Neuronal stem cell (in vitro differentiated cells): ENCODE measurements around the gene PTPRG.
"Not testable (repeated sequence)": the region's sequence is repeated elsewhere in the genome, so short reads cannot be mapped to it uniquely, and the experiment has no call there.

ENCODE experiments used
- DNase-seq: peaks from one replicate; pipeline ENCODE4 v3.0.0-alpha.2; 2013; ENCODE audit warnings: low spot score
- H2AFZ ChIP-seq: one replicate; pipeline ENCODE4 v1.6.1; 2013; ENCODE audit warnings: mild to moderate bottlenecking, low read length, inconsistent platforms
- H2AK5ac ChIP-seq: 2 replicates; pipeline ENCODE4 v1.6.1; 2013; ENCODE audit warnings: low read depth, mild to moderate bottlenecking, inconsistent platforms, low read length, moderate library complexity, mixed read lengths
- H2BK120ac ChIP-seq: 2 replicates; pipeline ENCODE4 v1.6.1; 2013; ENCODE audit warnings: low read depth, mild to moderate bottlenecking, inconsistent platforms, low read length, moderate library complexity, mixed read lengths
- H2BK12ac ChIP-seq: one replicate; pipeline ENCODE4 v1.6.1; 2013; ENCODE audit warnings: low read length, inconsistent platforms
- H2BK15ac ChIP-seq: 2 replicates; pipeline ENCODE4 v1.6.1; 2013; ENCODE audit warnings: mild to moderate bottlenecking, low read length, inconsistent platforms, mixed read lengths
- H2BK5ac ChIP-seq: one replicate; pipeline ENCODE4 v1.6.1; 2013; ENCODE audit warnings: inconsistent platforms, mild to moderate bottlenecking, low read length, moderate library complexity
- H3K14ac ChIP-seq: one replicate; pipeline ENCODE4 v1.6.1; 2013; ENCODE audit warnings: low read length, inconsistent platforms
- H3K18ac ChIP-seq: 2 replicates; pipeline ENCODE4 v1.6.1; 2013; ENCODE audit warnings: low read length, inconsistent platforms
- H3K23ac ChIP-seq: 2 replicates; pipeline ENCODE4 v1.6.1; 2013; ENCODE audit warnings: low read depth, mild to moderate bottlenecking, mixed read lengths, low read length, inconsistent platforms; ENCODE audit not compliant: poor library complexity
- H3K27ac ChIP-seq: replicated peaks from 3 replicates; pipeline ENCODE4 v1.5.1; 2013; ENCODE audit warnings: low read length, inconsistent platforms
- H3K27me3 ChIP-seq, 3 experiments: 2 replicates each; pipeline ENCODE4 v1.6.1; 2013; ENCODE audit warnings: low read length in 3 of 3, mild to moderate bottlenecking in 2 of 3, inconsistent platforms in 1 of 3, low read depth in 1 of 3, mixed read lengths in 1 of 3, moderate library complexity in 1 of 3; ENCODE audit not compliant: control insufficient read depth in 3 of 3, insufficient read depth in 3 of 3
- H3K36me3 ChIP-seq, 2 donors: replicated peaks in 1 of 2; 2 replicates each; pipeline ENCODE4 v1.6.1; 2013; ENCODE audit warnings: low read length in 2 of 2; ENCODE audit not compliant: control insufficient read depth in 2 of 2, insufficient read depth in 2 of 2
- H3K4ac ChIP-seq: 2 replicates; pipeline ENCODE4 v1.6.1; 2013; ENCODE audit warnings: inconsistent platforms, mild to moderate bottlenecking, low read length, moderate library complexity
- H3K4me1 ChIP-seq, 2 donors: 1 replicate in 1 of 2; 2 replicates in 1 of 2; pipeline ENCODE4 v1.6.1; 2013; ENCODE audit warnings: low read length in 2 of 2, low read depth in 1 of 2; ENCODE audit not compliant: control insufficient read depth in 2 of 2, insufficient read depth in 1 of 2
- H3K4me2 ChIP-seq: one replicate; pipeline ENCODE4 v1.6.1; 2013; ENCODE audit warnings: mild to moderate bottlenecking, low read length, inconsistent platforms; ENCODE audit not compliant: insufficient read depth, poor library complexity, severe bottlenecking
- H3K4me3 ChIP-seq, 2 donors: 2 replicates each; pipeline ENCODE4 v1.5.1; 2013; ENCODE audit warnings: low read length in 2 of 2, mild to moderate bottlenecking in 2 of 2, inconsistent platforms in 1 of 2, moderate library complexity in 1 of 2
- H3K79me1 ChIP-seq: one replicate; pipeline ENCODE4 v1.6.1; 2013; ENCODE audit warnings: low read depth, mild to moderate bottlenecking, inconsistent platforms, low read length, moderate library complexity
- H3K9ac ChIP-seq: one replicate; pipeline ENCODE4 v1.6.1; 2013; ENCODE audit warnings: mild to moderate bottlenecking, low read depth, low read length, inconsistent platforms; ENCODE audit not compliant: poor library complexity
- H3K9me3 ChIP-seq, 2 donors: replicated peaks in 1 of 2; 2 replicates each; pipeline versions ENCODE3 to v1.6.1; 2013; ENCODE audit warnings: low read length in 2 of 2, mild to moderate bottlenecking in 2 of 2, inconsistent platforms in 1 of 2, low read depth in 1 of 2, mixed read lengths in 1 of 2, moderate library complexity in 1 of 2; ENCODE audit not compliant: control insufficient read depth in 2 of 2, insufficient read depth in 1 of 2
- H4K8ac ChIP-seq: one replicate; pipeline ENCODE4 v1.6.1; 2013; ENCODE audit warnings: low read depth, mild to moderate bottlenecking, inconsistent platforms, low read length, moderate library complexity
- H4K91ac ChIP-seq: one replicate; pipeline ENCODE4 v1.6.1; 2013; ENCODE audit warnings: low read length, low read depth, mild to moderate bottlenecking, inconsistent platforms; ENCODE audit not compliant: poor library complexity
- WGBS, 2 donors: extraction: QIAGEN DNeasy Blood & Tissue Kit; methylation state at CpG; one replicate each; pipeline ENCODE4 v1.1.7; 2013; ENCODE audit warnings: missing lambda C conversion rate in 2 of 2, mixed read lengths in 1 of 2; ENCODE audit not compliant: insufficient read length in 2 of 2, insufficient replicate concordance in 1 of 2; ENCODE audit errors: extremely low coverage in 2 of 2; 5-methylcytosine and 5-hydroxymethylcytosine counted together

PTPRG gene

DNA sequence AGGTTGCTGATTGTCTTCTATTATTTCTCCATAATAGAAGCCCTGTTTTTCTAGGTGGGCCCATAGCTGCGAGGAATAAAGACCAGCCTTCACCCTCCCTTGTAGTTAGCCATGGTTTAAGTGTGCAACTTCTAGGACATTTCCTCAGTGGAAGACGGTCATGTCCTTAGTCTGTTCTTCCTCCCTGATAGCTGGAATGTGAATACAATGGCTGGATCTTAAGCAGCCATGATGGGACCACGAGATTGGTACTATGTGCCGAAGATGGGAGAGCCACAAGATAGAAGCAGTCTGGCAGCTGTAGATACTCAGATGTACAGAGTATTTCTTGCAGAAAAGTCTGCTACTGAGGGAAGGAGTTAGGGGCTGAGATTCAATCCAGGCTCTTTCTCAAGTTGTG lies 152.9 kb downstream of the PTPRG start:
- H2BK12ac ChIP-seq: no peak overlapping the region
- H2BK120ac ChIP-seq: no peak overlapping the region
- H4K8ac ChIP-seq: no peak overlapping the region
- H3K27me3 ChIP-seq: no peaks in the 10 kb centered on the region
- no peak overlapping the region for H2BK5ac ChIP-seq
- no peak overlapping the region for H3K4me3 ChIP-seq
- no peaks in the 10 kb centered on the region for H3K36me3 ChIP-seq
- no peak overlapping the region for H3K4ac ChIP-seq
- no peak overlapping the region for H3K23ac ChIP-seq
- H3K14ac ChIP-seq: no peak overlapping the region
- no peak overlapping the region for H3K9ac ChIP-seq
- H3K4me2 ChIP-seq: no peak overlapping the region
- peaks cover 3% of the 10 kb centered on the region for H3K79me1 ChIP-seq
- H2BK15ac ChIP-seq: no peak overlapping the region
- peaks cover 6 to 8% of the 10 kb centered on the region in 2 donors for H3K4me1 ChIP-seq
- H4K91ac ChIP-seq: no peak overlapping the region
- H3K18ac ChIP-seq: no peak overlapping the region
- no peak overlapping the region for H2AK5ac ChIP-seq
- H2AFZ ChIP-seq: no peak overlapping the region
- no peaks in the 10 kb centered on the region for H3K9me3 ChIP-seq
- no CpG with 5 or more reads among the region's 4 CpGs for WGBS, 2 donors
- no peak overlapping the region for H3K27ac ChIP-seq
- no peak for DNase-seq

DNA sequence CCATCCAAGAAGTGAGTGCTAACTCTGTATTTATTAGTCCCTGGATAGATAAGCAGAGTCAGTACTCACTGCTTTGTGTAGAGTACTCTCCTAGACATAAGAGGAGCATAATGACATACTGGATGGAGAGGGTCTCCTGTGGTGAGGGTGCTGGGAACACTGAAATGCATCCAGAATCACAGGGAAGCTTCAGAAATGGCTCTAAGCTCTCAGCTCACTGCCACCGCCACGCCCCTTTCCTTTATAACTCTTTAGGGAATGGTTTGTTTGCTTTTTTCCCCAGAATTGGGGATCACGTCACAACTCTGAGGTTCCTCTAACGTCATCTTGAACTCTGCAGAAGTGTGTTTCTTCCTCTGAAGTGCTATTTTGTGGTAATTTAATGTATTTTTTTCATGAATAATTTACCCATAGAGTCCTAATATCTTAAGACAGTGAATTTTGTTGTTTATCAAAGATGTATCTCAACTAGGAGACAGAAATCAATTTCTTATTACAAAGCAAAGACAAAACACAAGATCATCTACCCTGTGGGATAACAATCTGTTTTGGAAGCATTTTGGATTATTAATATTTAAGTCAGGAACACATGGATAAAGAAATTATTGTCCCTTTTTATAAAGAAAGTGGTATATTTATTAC lies 154.6 kb downstream of the PTPRG start:
- H2BK5ac ChIP-seq: no peak overlapping the region
- no peak overlapping the region for H3K4ac ChIP-seq
- H3K27ac ChIP-seq: no peak overlapping the region
- H2AK5ac ChIP-seq: no peak overlapping the region
- peaks cover 0 to 2% of the 10 kb centered on the region in 2 donors for H3K36me3 ChIP-seq
- H2BK120ac ChIP-seq: no peak overlapping the region
- H3K9me3 ChIP-seq: no peaks in the 10 kb centered on the region
- H2BK15ac ChIP-seq: no peak overlapping the region
- no peaks in the 10 kb centered on the region for H3K79me1 ChIP-seq
- no peaks in the 10 kb centered on the region for H3K27me3 ChIP-seq
- no peak overlapping the region for H3K18ac ChIP-seq
- DNase-seq: no peak
- no peak overlapping the region for H3K4me2 ChIP-seq
- H3K4me1 ChIP-seq: peaks cover 7 to 15% of the 10 kb centered on the region in 2 donors
- H4K8ac ChIP-seq: no peak overlapping the region
- H3K14ac ChIP-seq: no peak overlapping the region
- H3K4me3 ChIP-seq: no peak overlapping the region
- H3K9ac ChIP-seq: no peak overlapping the region
- H4K91ac ChIP-seq: no peak overlapping the region
- H2BK12ac ChIP-seq: no peak overlapping the region
- WGBS, 2 donors: no CpG with 5 or more reads among the region's 4 CpGs
- no peak overlapping the region for H3K23ac ChIP-seq
- H2AFZ ChIP-seq: no peak overlapping the region

- WGBS, 2 donors: no CpG with 5 or more reads among the region's 8 CpGs
- not testable (repeated sequence) for H3K4me2 ChIP-seq, H4K91ac ChIP-seq, H3K4ac ChIP-seq, H2BK12ac ChIP-seq, H2AK5ac ChIP-seq, H3K79me1 ChIP-seq, H2BK120ac ChIP-seq, H3K27ac ChIP-seq, H3K36me3 ChIP-seq, H3K18ac ChIP-seq, H2BK15ac ChIP-seq, H3K23ac ChIP-seq, H3K27me3 ChIP-seq, H3K9ac ChIP-seq, H3K4me3 ChIP-seq, H4K8ac ChIP-seq, DNase-seq, H2AFZ ChIP-seq, H2BK5ac ChIP-seq, H3K9me3 ChIP-seq, H3K14ac ChIP-seq
- peaks cover 7 to 15% of the 10 kb centered on the region in 2 donors for H3K4me1 ChIP-seq
Measured at GRCh38 chr3:61716693-61717092, 155.3 kb downstream of the PTPRG start.

GRCh38 chr3:61718565-61718964 lies 157.2 kb downstream of the PTPRG start:
- no peak overlapping the region for H3K4me3 ChIP-seq
- WGBS, 2 donors: no CpG with 5 or more reads among the region's 3 CpGs
- H3K4me1 ChIP-seq: peaks cover 7 to 15% of the 10 kb centered on the region in 2 donors
- H3K14ac ChIP-seq: no peak overlapping the region
- no peak overlapping the region for H2AK5ac ChIP-seq
- H2BK12ac ChIP-seq: no peak overlapping the region
- H3K79me1 ChIP-seq: peaks cover 4% of the 10 kb centered on the region
- H3K23ac ChIP-seq: no peak overlapping the region
- no peak overlapping the region for H4K91ac ChIP-seq
- H3K9me3 ChIP-seq: peaks cover 0 to 3% of the 10 kb centered on the region in 2 donors
- H3K9ac ChIP-seq: no peak overlapping the region
- H2BK5ac ChIP-seq: no peak overlapping the region
- no peak overlapping the region for H2BK120ac ChIP-seq
- H3K36me3 ChIP-seq: peaks cover 0 to 2% of the 10 kb centered on the region in 2 donors
- H3K18ac ChIP-seq: no peak overlapping the region
- H3K27ac ChIP-seq: no peak overlapping the region
- H3K4me2 ChIP-seq: no peak overlapping the region
- DNase-seq: no peak
- H2BK15ac ChIP-seq: no peak overlapping the region
- H3K4ac ChIP-seq: no peak overlapping the region
- no peaks in the 10 kb centered on the region for H3K27me3 ChIP-seq
- no peak overlapping the region for H2AFZ ChIP-seq
- no peak overlapping the region for H4K8ac ChIP-seq
